ENCODE data around the gene CREB3L4. TPM values are rescaled to one million over a fixed set of nuclear protein-coding genes. Genes with fewer than 3 reads are reported as not detected.

CREB3L4 gene
- total and polyA plus RNA-seq, 2 of the 13 experiments (the other 11 are each of a cell fraction or from before 2014, with no cell fraction given), result 9.9 to 18.7 TPM

- TF ChIP-seq KLF9 (CRISPR knock-in tag; IDR thresholded peaks at IDR 0.05; ENCODE audit: low read depth), result no peak
- peak; percentile 69 for TF ChIP-seq ELF3 (CRISPR knock-in tag; IDR thresholded peaks at IDR 0.05)
- no peak for TF ChIP-seq MIER2 (CRISPR knock-in tag; IDR thresholded peaks at IDR 0.05)
- TF ChIP-seq HNF4G (IDR thresholded peaks at IDR 0.05; ENCODE audit: borderline replicate concordance, low read depth, low read length), result peak; percentile 5; the same call in 1 of the 2 replicates
- no peak; the same call in 1 of the 2 replicates for TF ChIP-seq HNF4G (CRISPR knock-in tag; IDR thresholded peaks at IDR 0.05; ENCODE audit: borderline replicate concordance, low read depth)
- TF ChIP-seq RXRA (CRISPR knock-in tag; IDR thresholded peaks at IDR 0.05), result peak; percentile 99
- peak; percentile 65; the same call in 1 of the 3 replicates for TF ChIP-seq MXI1 (IDR thresholded peaks at IDR 0.05; ENCODE audit: borderline replicate concordance, low read depth, low read length)
- TF ChIP-seq POLR2A (IDR thresholded peaks at IDR 0.05; ENCODE audit: insufficient read depth in 1 of 2, low read depth in 2 of 2, low read length in 2 of 2), result 0 out of 4 replicates have a peak, but pooled peaks of 1 of the 2 experiments have one; percentile 5
- TF ChIP-seq MED8 (CRISPR knock-in tag; IDR thresholded peaks at IDR 0.05; ENCODE audit: insufficient replicate concordance), result peak; percentile 57
- peak; percentile 76 for TF ChIP-seq RARA (CRISPR knock-in tag; IDR thresholded peaks at IDR 0.05)
- peak; percentile 67; the same call in 1 of the 2 replicates for TF ChIP-seq GFI1 (CRISPR knock-in tag; IDR thresholded peaks at IDR 0.05; ENCODE audit: borderline replicate concordance)
- no peak for TF ChIP-seq ZNF230 (CRISPR knock-in tag; IDR thresholded peaks at IDR 0.05)
- peak; percentile 31; the same call in 1 of the 2 replicates for TF ChIP-seq ZNF143 (CRISPR knock-in tag; IDR thresholded peaks at IDR 0.05)
- 0 out of 2 replicates have a peak, but pooled peaks have one; percentile 45 for TF ChIP-seq ZSCAN25 (CRISPR knock-in tag; IDR thresholded peaks at IDR 0.05)
- peak; percentile 41 for TF ChIP-seq FOSL2 (CRISPR knock-in tag; IDR thresholded peaks at IDR 0.05)
- TF ChIP-seq BRD4 (CRISPR knock-in tag; IDR thresholded peaks at IDR 0.05), result 0 out of 2 replicates have a peak, but pooled peaks have one; percentile 41
- 0 out of 2 replicates have a peak, but pooled peaks have one; percentile 20 for TF ChIP-seq ZNF12 (CRISPR knock-in tag; IDR thresholded peaks at IDR 0.05)
- TF ChIP-seq ZNF343 (CRISPR knock-in tag; IDR thresholded peaks at IDR 0.05), result peak; percentile 53; the same call in 1 of the 2 replicates
- no peak for TF ChIP-seq ZNF879 (CRISPR knock-in tag; IDR thresholded peaks at IDR 0.05)
- TF ChIP-seq ZFP62 (CRISPR knock-in tag; IDR thresholded peaks at IDR 0.05), result no peak
- peak; percentile 35; the same call in 1 of the 2 replicates for TF ChIP-seq HNF4A (CRISPR knock-in tag; IDR thresholded peaks at IDR 0.05)
- no peak for TF ChIP-seq ZNF570 (CRISPR knock-in tag; IDR thresholded peaks at IDR 0.05; ENCODE audit: borderline replicate concordance)
- TF ChIP-seq PRDM4 (CRISPR knock-in tag; IDR thresholded peaks at IDR 0.05; ENCODE audit: borderline replicate concordance), result no peak
- TF ChIP-seq GABPB1 (CRISPR knock-in tag; IDR thresholded peaks at IDR 0.05), result peak; percentile 58
- no peak for TF ChIP-seq AHDC1 (CRISPR knock-in tag; IDR thresholded peaks at IDR 0.05; ENCODE audit: borderline replicate concordance)
Measured at GRCh38 chr1:153946622-153947241, 21.0 kb upstream of the CREB3L4 start, which contains the start of gene DENND4B (continued).

Measured in HepG2 (cell line).